CD8-positive, alpha-beta memory T cell (primary cell): Measurements from ENCODE around the gene MZB1. TPM values are rescaled to one million over a fixed set of nuclear protein-coding genes. Genes with fewer than 3 reads are reported as not detected.

Experiments
- CTCF ChIA-PET: fragments of 350-600 bp; sonication (Branson Sonifier 250); formaldehyde crosslinking; loops from one replicate; lab custom pipeline; 2021; ENCODE audit warnings: antibody characterized with exemption; lab: Charles Lee
- POLR2A ChIA-PET: fragments of 350-600 bp; sonication (Branson Sonifier 250); formaldehyde crosslinking; loops from one replicate; lab custom pipeline; 2021; ENCODE audit warnings: antibody characterized with exemption; lab: Charles Lee
- DNase-seq, 5 donors: peaks; one replicate each; pipeline versions ENCODE4 v3.0.0 to v3.0.0-alpha.2; 2020 to 2022; ENCODE audit warnings: mixed read lengths in 1 of 5
- H3K27ac ChIP-seq: one replicate; pipeline ENCODE4 v1.7.0; 2013; ENCODE audit warnings: low read depth, mild to moderate bottlenecking, low read length, moderate library complexity
- H3K27me3 ChIP-seq: 2 replicates; pipeline ENCODE4 v1.7.0; 2013; ENCODE audit warnings: low read length, mild to moderate bottlenecking; ENCODE audit not compliant: insufficient read depth, poor library complexity, severe bottlenecking
- H3K36me3 ChIP-seq: 2 replicates; pipeline ENCODE4 v1.7.0; 2013; ENCODE audit warnings: mild to moderate bottlenecking, low read length, moderate library complexity; ENCODE audit not compliant: insufficient read depth
- H3K4me1 ChIP-seq: 2 replicates; pipeline ENCODE4 v1.7.0; 2013; ENCODE audit warnings: mild to moderate bottlenecking, low read length, moderate library complexity; ENCODE audit not compliant: insufficient read depth
- H3K4me3 ChIP-seq: 2 replicates; pipeline ENCODE4 v1.7.0; 2013; ENCODE audit warnings: mild to moderate bottlenecking, low read length
- H3K9me3 ChIP-seq: 2 replicates; pipeline ENCODE4 v1.7.0; 2013; ENCODE audit warnings: mild to moderate bottlenecking, low read length
- H3K27ac Mint-ChIP-seq, 8 donors: one replicate each; pipeline ENCODE4 v1.8.0; 2020 to 2021; ENCODE audit warnings: mixed read lengths in 8 of 8, mild to moderate bottlenecking in 6 of 8, inconsistent platforms in 3 of 8, moderate library complexity in 3 of 8
- H3K27me3 Mint-ChIP-seq, 2 donors: one replicate each; pipeline ENCODE4 v1.8.0; 2020 to 2021; ENCODE audit warnings: mixed read lengths in 2 of 2, mild to moderate bottlenecking in 1 of 2, moderate library complexity in 1 of 2
- H3K36me3 Mint-ChIP-seq, 3 donors: one replicate each; pipeline ENCODE4 v1.8.0; 2020 to 2021; ENCODE audit warnings: mixed read lengths in 3 of 3, inconsistent platforms in 1 of 3, mild to moderate bottlenecking in 1 of 3
- H3K4me1 Mint-ChIP-seq, 3 donors: one replicate each; pipeline ENCODE4 v1.8.0; 2020 to 2021; ENCODE audit warnings: mixed read lengths in 3 of 3, inconsistent platforms in 1 of 3, mild to moderate bottlenecking in 1 of 3
- H3K4me3 Mint-ChIP-seq, 7 donors: one replicate each; pipeline ENCODE4 v1.8.0; 2020 to 2021; ENCODE audit warnings: mixed read lengths in 7 of 7, mild to moderate bottlenecking in 6 of 7, moderate library complexity in 4 of 7, inconsistent platforms in 2 of 7
- H3K9me3 Mint-ChIP-seq, 5 donors: one replicate each; pipeline ENCODE4 v1.8.0; 2020 to 2022; ENCODE audit warnings: mixed read lengths in 5 of 5, mild to moderate bottlenecking in 3 of 5, moderate library complexity in 2 of 5, inconsistent platforms in 1 of 5
- polyA plus RNA-seq: library from polyadenylated mRNA; unstranded; fragments of 300-500 nt; fragmentation: Illumina TruSeq; gene quantifications from one replicate; pipeline ENCODE4 v1.2.3, GENCODE V29; 2021
- total RNA-seq, 2 experiments: library from RNA; stranded (reverse); gene quantifications; one replicate each; pipeline ENCODE4 v1.2.3, GENCODE V29; 2021

MZB1 gene
- total and polyA plus RNA-seq, 3 experiments from 2014 or later = 3.5 to 6.4 (median 5.1) TPM

GRCh38 chr5:139384591-139385051 lies 5.1 kb downstream of the MZB1 start:
- H3K27me3 ChIP-seq = no peaks in the 10 kb centered on the region
- peak overlapping the region; percentile 72 for H3K4me3 ChIP-seq
- Mint-ChIP-seq H3K4me3 (peak overlapping the region; percentile 82 to 92 (median 87)), H3K9me3 (no peaks in the 10 kb centered on the region), H3K36me3 (no peaks in the 10 kb centered on the region), H3K4me1 (peaks cover 25 to 53% (median 33%) of the 10 kb centered on the region in 3 donors), H3K27ac (peak overlapping the region; percentile 90 to 98 (median 93)), H3K27me3 (peaks cover 0 to under 1% of the 10 kb centered on the region in 2 donors)
- no peaks in the 10 kb centered on the region for H3K36me3 ChIP-seq
- no peak for DNase-seq
- CTCF ChIA-PET = interaction anchor here (1.0 kb wide), 1 partner anchor 9 kb away, joined by 3 read pairs; no protein-coding TSS in a partner anchor
- peaks cover 24% of the 10 kb centered on the region for H3K4me1 ChIP-seq
- POLR2A ChIA-PET = interaction anchor here (0.6 kb wide), 2 partner anchors 56 to 791 kb away, joined by 3 read pairs; no protein-coding TSS in a partner anchor
- H3K27ac ChIP-seq = peak overlapping the region; percentile 68
- no peaks in the 10 kb centered on the region for H3K9me3 ChIP-seq

GRCh38 chr5:139383993-139384590 lies 5.6 kb downstream of the MZB1 start:
- H3K4me1 Mint-ChIP-seq = peaks cover 21 to 47% (median 27%) of the 10 kb centered on the region in 3 donors
- CTCF ChIA-PET = interaction anchor here (1.0 kb wide), 1 partner anchor 9 kb away, joined by 3 read pairs; no protein-coding TSS in a partner anchor
- H3K4me3 ChIP-seq = peak overlapping the region; percentile 72

GRCh38 chr5:139383275-139383992 lies 6.3 kb downstream of the MZB1 start, which contains the start of gene SLC23A1:
Gene SLC23A1 (minus strand): TSS chr5:139383297. CDS start chr5:139383253, 44 bp downstream.
- H3K4me1 ChIP-seq = peaks cover 18% of the 10 kb centered on the region
- peak within 1 kb of the TSS in 4 of 7 donors; percentile 35 to 78 (median 51) for H3K4me3 Mint-ChIP-seq
- no peaks in the 10 kb centered on the region for H3K27me3 ChIP-seq
- H3K4me1 Mint-ChIP-seq = peaks cover 21 to 41% (median 26%) of the 10 kb centered on the region in 3 donors
- POLR2A ChIA-PET = no interaction called here
- peak within 1 kb of the TSS in 7 of 8 donors; percentile 64 to 98 (median 79) for H3K27ac Mint-ChIP-seq
- no peaks in the 10 kb centered on the region for H3K9me3 ChIP-seq
- H3K27ac ChIP-seq = no peak within 1 kb of the TSS
- no peaks in the 10 kb centered on the region for H3K27me3 Mint-ChIP-seq
- no peaks in the 10 kb centered on the region for H3K36me3 ChIP-seq
- H3K4me3 ChIP-seq = no peak within 1 kb of the TSS
- DNase-seq = peak in 1 of 5 donors; percentile 23
- CTCF ChIA-PET = no interaction called here
- no peaks in the 10 kb centered on the region for H3K36me3 Mint-ChIP-seq
- no peaks in the 10 kb centered on the region for H3K9me3 Mint-ChIP-seq

More at GRCh38 chr5:139383993-139384590, 5.6 kb downstream of the MZB1 start:
- Mint-ChIP-seq H3K4me3 (peak overlapping the region in 6 of 7 donors; percentile 82 to 92 (median 88)), H3K36me3 (no peaks in the 10 kb centered on the region), H3K27me3 (no peaks in the 10 kb centered on the region), H3K27ac (peak overlapping the region; percentile 90 to 98 (median 93)), H3K9me3 (no peaks in the 10 kb centered on the region)
- no peaks in the 10 kb centered on the region for H3K9me3 ChIP-seq
- DNase-seq = no peak
- H3K27me3 ChIP-seq = no peaks in the 10 kb centered on the region
- H3K36me3 ChIP-seq = no peaks in the 10 kb centered on the region
- H3K4me1 ChIP-seq = peaks cover 19% of the 10 kb centered on the region
- peak overlapping the region; percentile 68 for H3K27ac ChIP-seq
- POLR2A ChIA-PET = interaction anchor here (0.6 kb wide), 2 partner anchors 57 to 791 kb away, joined by 3 read pairs; no protein-coding TSS in a partner anchor

- Histone ChIP-seq H3K36me3 (no peaks in the 10 kb centered on the region), H3K27ac (no peak overlapping the region), H3K9me3 (no peaks in the 10 kb centered on the region), H3K27me3 (no peaks in the 10 kb centered on the region), H3K4me1 (peaks cover 18% of the 10 kb centered on the region), H3K4me3 (no peak overlapping the region)
- Mint-ChIP-seq H3K36me3 (no peaks in the 10 kb centered on the region), H3K4me1 (peaks cover 21 to 35% (median 23%) of the 10 kb centered on the region in 3 donors), H3K9me3 (no peaks in the 10 kb centered on the region), H3K27ac (no peak overlapping the region), H3K4me3 (no peak overlapping the region), H3K27me3 (no peaks in the 10 kb centered on the region)
- DNase-seq = peak in 1 of 5 donors; percentile 20
- ChIA-PET CTCF (no interaction called here), POLR2A (no interaction called here)
Measured at GRCh38 chr5:139382807-139383206, 6.9 kb downstream of the MZB1 start.

- H3K27ac Mint-ChIP-seq = no peak overlapping the region
- no peaks in the 10 kb centered on the region for H3K27me3 Mint-ChIP-seq
- no peaks in the 10 kb centered on the region for H3K9me3 ChIP-seq
- H3K36me3 ChIP-seq = no peaks in the 10 kb centered on the region
- H3K36me3 Mint-ChIP-seq = peaks cover 0 to 4% (median 0%) of the 10 kb centered on the region in 3 donors
- no peak overlapping the region for H3K4me3 Mint-ChIP-seq
- H3K27me3 ChIP-seq = no peaks in the 10 kb centered on the region
- no peak overlapping the region for H3K4me3 ChIP-seq
- no peak overlapping the region for H3K27ac ChIP-seq
- CTCF ChIA-PET = no interaction called here
- H3K9me3 Mint-ChIP-seq = no peaks in the 10 kb centered on the region
- peaks cover 21 to 34% (median 23%) of the 10 kb centered on the region in 3 donors for H3K4me1 Mint-ChIP-seq
- POLR2A ChIA-PET = no interaction called here
- DNase-seq = peak in 1 of 5 donors; percentile 41
- peaks cover 18% of the 10 kb centered on the region for H3K4me1 ChIP-seq
Measured at GRCh38 chr5:139381837-139382761, 7.6 kb downstream of the MZB1 start.

- Mint-ChIP-seq H3K9me3 (no peaks in the 10 kb centered on the region), H3K4me1 (peaks cover 5 to 13% (median 6%) of the 10 kb centered on the region in 3 donors), H3K4me3 (no peak overlapping the region), H3K27ac (peak overlapping the region in 1 of 8 donors; percentile 58), H3K36me3 (peaks cover 0 to 5% (median 1%) of the 10 kb centered on the region in 3 donors), H3K27me3 (no peaks in the 10 kb centered on the region)
- Histone ChIP-seq H3K4me3 (no peak overlapping the region), H3K4me1 (peaks cover 7% of the 10 kb centered on the region), H3K36me3 (no peaks in the 10 kb centered on the region), H3K27me3 (no peaks in the 10 kb centered on the region), H3K27ac (no peak overlapping the region), H3K9me3 (no peaks in the 10 kb centered on the region)
- POLR2A ChIA-PET = interaction anchor here (0.8 kb wide), 1 partner anchor 38 kb away, joined by 5 read pairs; the partner anchor contains the start of gene PAIP2
- CTCF ChIA-PET = interaction anchor here (0.7 to 1.5 kb wide), 2 partner anchors 11 to 12 kb away, joined by 3 to 4 read pairs; no protein-coding TSS in a partner anchor
- DNase-seq = no peak
Measured at GRCh38 chr5:139379626-139380449, 9.9 kb downstream of the MZB1 start.
